ENCODE results near the gene CFHR3.
"Not testable (repeated sequence)": the region's sequence is repeated elsewhere in the genome, so short reads cannot be mapped to it uniquely, and the experiment has no call there.

The CFHR3 gene

DNA sequence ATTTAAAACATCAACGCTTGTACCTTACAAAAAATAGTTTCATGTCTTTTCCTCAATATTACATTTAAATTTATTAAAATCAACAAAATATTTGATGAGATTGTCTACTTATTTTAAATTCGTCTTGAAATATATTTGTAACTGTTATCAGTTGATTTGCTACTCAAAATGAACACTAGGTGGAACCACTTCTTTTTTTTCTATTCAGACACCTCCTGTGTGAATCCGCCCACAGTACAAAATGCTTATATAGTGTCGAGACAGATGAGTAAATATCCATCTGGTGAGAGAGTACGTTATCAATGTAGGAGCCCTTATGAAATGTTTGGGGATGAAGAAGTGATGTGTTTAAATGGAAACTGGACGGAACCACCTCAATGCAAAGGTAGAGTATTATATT, 31.4 kb upstream of the CFHR3 start:
- TF ChIP-seq, protein P1, sequence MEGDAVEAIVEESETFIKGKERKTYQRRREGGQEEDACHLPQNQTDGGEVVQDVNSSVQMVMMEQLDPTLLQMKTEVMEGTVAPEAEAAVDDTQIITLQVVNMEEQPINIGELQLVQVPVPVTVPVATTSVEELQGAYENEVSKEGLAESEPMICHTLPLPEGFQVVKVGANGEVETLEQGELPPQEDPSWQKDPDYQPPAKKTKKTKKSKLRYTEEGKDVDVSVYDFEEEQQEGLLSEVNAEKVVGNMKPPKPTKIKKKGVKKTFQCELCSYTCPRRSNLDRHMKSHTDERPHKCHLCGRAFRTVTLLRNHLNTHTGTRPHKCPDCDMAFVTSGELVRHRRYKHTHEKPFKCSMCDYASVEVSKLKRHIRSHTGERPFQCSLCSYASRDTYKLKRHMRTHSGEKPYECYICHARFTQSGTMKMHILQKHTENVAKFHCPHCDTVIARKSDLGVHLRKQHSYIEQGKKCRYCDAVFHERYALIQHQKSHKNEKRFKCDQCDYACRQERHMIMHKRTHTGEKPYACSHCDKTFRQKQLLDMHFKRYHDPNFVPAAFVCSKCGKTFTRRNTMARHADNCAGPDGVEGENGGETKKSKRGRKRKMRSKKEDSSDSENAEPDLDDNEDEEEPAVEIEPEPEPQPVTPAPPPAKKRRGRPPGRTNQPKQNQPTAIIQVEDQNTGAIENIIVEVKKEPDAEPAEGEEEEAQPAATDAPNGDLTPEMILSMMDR (IDR thresholded peaks at IDR 0.05; ENCODE audit: low read depth, low read length, missing control alignments) = peak; percentile 15
- DNase-seq (ENCODE audit: low read depth); H3K4me3 ChIP-seq (ENCODE audit: low read depth, low read length); in situ Hi-C loops (cut with HindIII; ENCODE audit: low sequenced_read_pairs): not testable (repeated sequence)

DNA sequence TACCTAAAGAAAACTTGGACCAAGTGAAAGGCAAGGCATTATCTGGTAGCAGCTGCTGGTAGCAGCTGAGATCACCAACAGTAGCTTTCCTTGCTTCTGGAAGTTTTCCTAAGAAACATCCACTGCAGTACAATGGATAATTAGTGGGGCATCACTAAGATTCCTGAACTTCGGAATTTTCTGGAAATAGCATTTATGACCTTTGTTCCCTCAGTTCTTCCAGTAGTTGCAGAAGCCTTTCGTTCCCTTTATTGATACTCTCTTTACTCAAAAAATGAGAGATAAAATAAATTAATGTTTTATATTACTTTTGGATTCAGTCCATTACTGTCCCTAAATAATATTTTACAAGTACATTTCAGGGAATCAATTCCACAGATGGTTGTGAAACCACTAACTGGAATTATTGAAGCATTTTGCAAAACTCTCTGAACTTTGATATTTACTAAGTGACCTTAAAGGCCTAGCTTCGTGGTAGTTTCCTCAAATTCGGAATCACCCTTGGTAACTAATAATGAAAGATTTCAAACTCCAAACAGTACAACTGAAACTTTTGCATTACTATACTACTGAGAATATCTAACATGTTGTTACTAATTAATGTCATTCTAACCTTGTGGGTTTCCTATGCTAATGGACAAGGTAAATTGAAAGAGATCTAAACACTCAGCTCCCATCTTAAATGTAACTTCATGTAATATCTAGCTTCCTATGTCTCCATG, 9.5 kb upstream of the CFHR3 start:
- in situ Hi-C loops (cut with HindIII; ENCODE audit: low sequenced_read_pairs); DNase-seq (ENCODE audit: low read depth); H3K4me3 ChIP-seq (ENCODE audit: low read depth, low read length): not testable (repeated sequence)

DNA sequence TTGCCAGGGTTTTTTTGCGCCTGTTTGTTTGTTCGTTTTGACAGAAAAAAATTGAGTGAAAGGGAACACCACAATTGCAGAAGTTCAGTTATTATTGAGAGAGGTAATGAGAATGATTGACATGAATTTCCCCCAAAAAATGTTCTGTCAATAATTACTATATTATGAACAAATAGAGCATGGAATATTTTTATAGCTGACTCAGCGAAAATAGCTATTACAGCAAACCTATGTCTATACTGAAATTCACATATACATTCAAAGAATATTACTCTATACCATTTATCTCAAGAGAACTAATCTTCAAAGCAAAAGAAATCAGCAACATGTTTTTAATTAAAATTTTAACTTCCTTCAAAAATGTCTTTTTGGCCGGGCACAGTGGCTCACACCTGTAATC, 4.8 kb upstream of the CFHR3 start:
- H3K4me3 ChIP-seq (ENCODE audit: low read depth, low read length); in situ Hi-C loops (cut with HindIII; ENCODE audit: low sequenced_read_pairs); DNase-seq (ENCODE audit: low read depth): not testable (repeated sequence)

DNA sequence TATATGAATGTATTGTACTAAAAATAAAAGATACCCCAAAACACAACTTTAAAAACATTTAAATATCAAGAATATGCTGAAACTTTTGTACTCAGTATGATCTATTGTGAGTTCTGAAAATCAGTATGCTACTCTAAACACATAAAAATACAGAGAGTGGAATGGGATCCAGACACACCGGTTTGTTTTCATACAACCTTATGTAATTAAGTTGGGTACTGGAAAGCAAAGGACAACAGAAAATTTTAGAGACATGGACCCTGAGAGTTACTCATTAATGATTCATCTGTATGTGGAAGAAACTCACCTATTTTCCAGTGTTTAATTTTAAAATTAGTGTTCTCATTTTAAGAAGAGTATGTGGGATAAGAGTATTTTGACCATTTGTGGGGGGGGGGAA, 927 bp upstream of the CFHR3 start:
- no peak for DNase-seq (ENCODE audit: low read depth)
- TF ChIP-seq, protein P1 (IDR thresholded peaks at IDR 0.05; ENCODE audit: low read depth, low read length, missing control alignments) = no peak
- no peak overlapping the region for H3K4me3 ChIP-seq (ENCODE audit: low read depth, low read length)
- in situ Hi-C loops (cut with HindIII; ENCODE audit: low sequenced_read_pairs) = no loop called here

DNA sequence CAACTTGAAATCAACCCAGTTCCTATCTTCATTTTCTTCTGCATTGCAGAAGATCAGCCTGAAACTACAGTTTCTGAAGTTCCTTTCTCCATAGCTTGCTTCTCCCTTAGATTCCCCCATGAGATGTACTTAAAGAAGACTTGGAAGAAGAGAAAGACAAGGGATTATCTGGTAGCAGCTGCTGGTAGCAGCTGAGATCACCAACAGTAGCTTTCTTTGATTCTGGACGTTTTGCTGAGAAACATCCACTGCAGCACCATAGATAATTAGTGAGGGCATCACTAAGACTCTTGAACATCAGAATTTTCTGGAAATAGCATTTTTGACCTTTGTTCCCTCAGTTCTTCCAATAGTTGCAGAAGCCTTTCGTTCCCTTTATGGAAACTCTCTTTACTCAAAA, 465 bp upstream of the CFHR3 start:
- no peak overlapping the region for H3K4me3 ChIP-seq (ENCODE audit: low read depth, low read length)
- DNase-seq (ENCODE audit: low read depth) = no peak
- TF ChIP-seq, protein P1 (IDR thresholded peaks at IDR 0.05; ENCODE audit: low read depth, low read length, missing control alignments) = no peak
- in situ Hi-C loops (cut with HindIII; ENCODE audit: low sequenced_read_pairs) = no loop called here

DNA sequence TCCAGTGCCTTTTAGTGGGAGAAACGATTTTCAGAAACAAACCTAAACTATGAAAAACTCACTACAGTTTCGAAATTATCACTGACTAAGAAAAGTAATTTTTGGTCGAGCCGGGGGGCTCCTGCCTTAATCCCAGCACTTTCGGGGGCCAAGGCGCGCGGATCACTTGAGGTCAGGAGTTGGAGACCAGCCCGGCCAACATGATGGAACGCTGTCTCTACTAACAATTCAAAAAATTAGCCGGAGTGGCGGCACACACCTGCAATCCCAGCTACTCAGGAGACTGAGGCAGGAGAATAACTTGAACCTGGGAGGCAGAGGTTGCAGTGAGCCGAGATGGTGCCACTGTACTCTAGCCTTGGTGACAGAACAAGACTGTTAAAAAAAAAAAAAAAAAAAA, 3.0 kb downstream of the CFHR3 start:
- no peak overlapping the region for H3K4me3 ChIP-seq (ENCODE audit: low read depth, low read length)
- TF ChIP-seq, protein P1 (IDR thresholded peaks at IDR 0.05; ENCODE audit: low read depth, low read length, missing control alignments) = no peak
- DNase-seq (ENCODE audit: low read depth) = no peak
- in situ Hi-C loops (cut with HindIII; ENCODE audit: low sequenced_read_pairs) = no loop called here

GRCh38 chr1:196779093-196779492, 4.5 kb downstream of the CFHR3 start:
- TF ChIP-seq, protein P1 (IDR thresholded peaks at IDR 0.05; ENCODE audit: low read depth, low read length, missing control alignments) = no peak
- no peak overlapping the region for H3K4me3 ChIP-seq (ENCODE audit: low read depth, low read length)
- in situ Hi-C loops (cut with HindIII; ENCODE audit: low sequenced_read_pairs) = no loop called here
- no peak for DNase-seq (ENCODE audit: low read depth)

DNA sequence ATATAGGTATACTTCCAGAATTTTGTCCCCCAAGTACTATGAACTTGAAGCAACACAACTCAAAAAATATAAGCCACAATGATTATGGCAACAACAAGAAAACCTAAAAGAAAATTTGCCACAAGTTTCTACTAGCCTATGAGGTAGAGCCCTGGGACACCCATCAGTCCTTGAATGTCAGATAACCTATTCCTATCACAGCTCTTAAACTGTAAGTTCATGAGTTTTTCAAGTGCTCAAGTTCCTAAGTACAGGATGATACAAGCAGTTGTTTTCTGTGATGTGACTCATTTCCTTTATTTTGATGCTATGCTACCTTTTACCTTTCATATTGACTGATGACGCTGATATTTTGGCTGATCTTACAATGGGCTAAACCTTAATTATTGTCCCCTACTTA, 16.6 kb downstream of the CFHR3 start:
- in situ Hi-C loops (cut with HindIII; ENCODE audit: low sequenced_read_pairs); DNase-seq (ENCODE audit: low read depth); H3K4me3 ChIP-seq (ENCODE audit: low read depth, low read length): not testable (repeated sequence)

DNA sequence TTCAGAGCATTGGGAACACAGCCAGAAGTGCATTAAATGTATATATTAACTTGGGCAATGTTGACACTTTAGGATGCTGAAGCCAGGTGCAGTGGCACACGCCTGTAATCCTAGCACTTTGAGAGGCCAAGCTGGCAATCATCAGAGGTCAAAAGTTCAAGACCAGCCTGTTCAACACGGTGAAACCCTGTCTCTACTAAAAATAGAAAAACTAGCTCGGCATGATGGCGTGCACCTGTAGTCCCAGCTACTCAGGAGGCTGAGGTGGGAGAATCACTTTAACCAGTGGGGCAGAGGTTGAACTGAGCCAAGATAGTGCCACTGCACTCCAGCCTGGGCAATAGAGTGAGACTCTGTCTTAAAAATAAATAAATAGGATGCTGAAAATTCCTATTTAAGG, 19.5 kb downstream of the CFHR3 start:
- in situ Hi-C loops (cut with HindIII; ENCODE audit: low sequenced_read_pairs); DNase-seq (ENCODE audit: low read depth); H3K4me3 ChIP-seq (ENCODE audit: low read depth, low read length): not testable (repeated sequence)

Measured in astrocyte of the cerebellum (primary cell).